ENCODE results near the gene METTL17.
"Not testable (repeated sequence)": the region's sequence is repeated elsewhere in the genome, so short reads cannot be mapped to it uniquely, and the experiment has no call there.

Gene METTL17, protein sequence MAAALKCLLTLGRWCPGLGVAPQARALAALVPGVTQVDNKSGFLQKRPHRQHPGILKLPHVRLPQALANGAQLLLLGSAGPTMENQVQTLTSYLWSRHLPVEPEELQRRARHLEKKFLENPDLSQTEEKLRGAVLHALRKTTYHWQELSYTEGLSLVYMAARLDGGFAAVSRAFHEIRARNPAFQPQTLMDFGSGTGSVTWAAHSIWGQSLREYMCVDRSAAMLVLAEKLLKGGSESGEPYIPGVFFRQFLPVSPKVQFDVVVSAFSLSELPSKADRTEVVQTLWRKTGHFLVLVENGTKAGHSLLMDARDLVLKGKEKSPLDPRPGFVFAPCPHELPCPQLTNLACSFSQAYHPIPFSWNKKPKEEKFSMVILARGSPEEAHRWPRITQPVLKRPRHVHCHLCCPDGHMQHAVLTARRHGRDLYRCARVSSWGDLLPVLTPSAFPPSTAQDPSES

DNA sequence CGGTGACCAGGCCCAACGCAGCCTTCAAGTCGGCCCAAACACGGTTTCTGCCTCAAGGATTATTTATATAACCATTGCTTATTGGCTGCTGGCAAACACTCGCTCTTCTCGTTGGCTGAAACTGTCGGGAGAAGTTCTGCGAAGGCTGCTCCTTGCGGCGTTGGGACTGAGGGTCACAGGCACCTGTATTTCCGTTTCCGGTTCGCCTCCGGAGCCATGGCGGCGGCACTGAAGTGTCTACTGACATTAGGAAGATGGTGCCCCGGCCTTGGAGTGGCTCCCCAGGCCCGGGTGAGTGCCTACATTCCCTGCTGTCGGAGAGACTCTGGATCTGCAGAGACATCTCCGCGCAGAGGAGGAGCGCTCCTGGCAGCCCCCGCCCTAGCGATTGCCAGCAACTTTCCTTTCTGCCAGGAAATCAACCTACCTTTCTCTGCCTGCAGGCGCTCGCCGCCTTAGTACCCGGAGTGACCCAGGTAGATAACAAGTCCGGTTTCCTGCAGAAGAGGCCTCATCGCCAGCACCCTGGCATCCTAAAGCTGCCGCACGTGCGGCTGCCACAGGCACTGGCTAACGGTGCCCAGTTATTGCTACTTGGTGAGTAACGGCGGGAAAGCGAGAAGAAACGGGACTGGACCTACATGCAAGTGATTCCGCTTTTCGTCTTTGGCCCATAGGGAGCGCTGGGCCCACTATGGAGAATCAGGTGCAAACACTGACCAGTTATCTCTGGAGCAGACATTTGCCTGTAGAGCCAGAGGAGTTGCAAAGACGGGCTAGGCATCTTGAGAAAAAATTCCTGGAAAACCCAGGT, at the start of gene METTL17:
Gene METTL17 (plus strand): TSS at position 194 of the 814 bp plus-strand sequence. CDS start 23 bp downstream, at position 217.
- peak; percentile 64 to 68 for DNase-seq (ENCODE audit: low read depth in 2 of 2)

DNA sequence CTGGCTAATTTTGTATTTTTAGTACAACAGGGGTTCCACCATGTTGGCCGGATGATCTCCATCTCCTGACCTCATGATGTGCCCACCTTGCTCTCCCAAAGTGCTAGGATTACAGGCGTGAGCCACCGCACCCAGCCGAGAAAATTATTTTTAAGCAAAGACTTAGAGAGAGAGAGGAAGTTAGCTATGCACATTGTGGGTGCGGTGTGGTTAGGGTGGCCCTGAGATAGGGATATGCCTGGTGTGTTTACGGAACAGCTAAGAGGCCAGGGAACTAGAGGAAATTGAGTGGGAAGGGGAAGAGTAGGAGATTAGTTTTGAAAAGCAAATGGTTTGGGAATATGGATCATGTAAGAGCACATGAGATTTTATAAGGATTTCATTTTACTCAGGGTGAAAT, 44.6 kb upstream of the METTL17 start:
- DNase-seq (ENCODE audit: low read depth in 2 of 2): not testable (repeated sequence)

DNA sequence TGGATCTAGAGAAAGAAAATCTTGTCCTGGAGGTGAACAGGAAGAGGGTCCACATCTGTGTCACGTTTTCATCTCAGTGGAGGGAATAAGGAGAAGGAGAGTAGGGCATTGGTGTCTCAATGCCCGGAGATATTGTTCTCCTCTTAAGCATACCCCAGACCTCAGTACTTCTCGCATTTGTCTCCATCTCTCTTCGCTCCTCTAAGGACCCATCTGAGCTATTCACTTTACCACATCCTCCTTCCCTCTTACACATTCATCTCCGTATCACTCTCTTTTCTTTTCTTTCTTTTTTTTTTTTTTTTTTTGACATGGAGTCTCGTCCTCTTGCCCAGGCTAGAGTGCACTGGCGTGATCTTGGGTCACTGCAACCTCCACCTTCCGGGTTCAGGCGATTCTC, 43.1 kb upstream of the METTL17 start:
- DNase-seq (ENCODE audit: low read depth in 2 of 2): not testable (repeated sequence)

DNA sequence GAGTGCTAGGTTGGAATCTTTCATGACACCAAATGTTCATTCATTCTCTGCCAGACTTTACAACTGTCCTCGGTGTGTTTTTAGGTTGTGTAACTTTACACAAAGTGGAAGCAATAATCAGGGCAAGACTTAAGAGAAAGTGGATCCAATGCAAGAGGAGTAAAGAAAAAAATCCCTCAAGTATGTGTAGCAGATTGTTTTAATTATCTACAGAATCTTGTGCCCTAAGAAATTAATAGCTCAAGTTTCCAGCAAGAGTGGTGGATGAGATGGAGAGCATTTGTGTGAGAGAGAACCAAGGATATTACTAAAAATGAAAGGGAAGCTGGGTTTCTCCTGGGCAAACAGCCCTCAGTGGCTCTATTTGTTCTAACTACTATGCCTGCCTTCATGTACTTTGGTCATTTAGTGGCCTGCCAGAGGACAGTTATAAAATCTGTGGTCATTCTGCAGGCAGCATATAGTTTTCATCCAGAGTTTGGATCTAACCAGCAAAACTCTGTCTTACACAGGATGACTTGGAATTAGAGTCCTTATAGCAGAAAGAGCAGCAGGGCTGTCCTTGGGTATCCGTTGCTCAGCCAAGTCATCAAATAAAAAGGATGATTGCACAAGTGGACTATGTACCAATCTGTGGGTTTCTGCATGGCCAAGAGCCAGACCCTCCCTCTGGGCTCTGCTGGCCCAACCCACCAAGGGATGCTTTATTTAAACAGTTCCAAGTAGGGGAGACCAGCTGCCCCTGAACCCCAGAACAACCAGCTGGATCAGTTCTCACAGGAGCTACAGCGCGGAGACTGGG, 34.8 kb upstream of the METTL17 start, which contains the start of gene RNASE2:
Gene RNASE2 (plus strand): TSS at position 752 of the 802 bp plus-strand sequence. CDS start 285 bp downstream, outside the sequence.
- not testable (repeated sequence) for DNase-seq (ENCODE audit: low read depth in 2 of 2)

DNA sequence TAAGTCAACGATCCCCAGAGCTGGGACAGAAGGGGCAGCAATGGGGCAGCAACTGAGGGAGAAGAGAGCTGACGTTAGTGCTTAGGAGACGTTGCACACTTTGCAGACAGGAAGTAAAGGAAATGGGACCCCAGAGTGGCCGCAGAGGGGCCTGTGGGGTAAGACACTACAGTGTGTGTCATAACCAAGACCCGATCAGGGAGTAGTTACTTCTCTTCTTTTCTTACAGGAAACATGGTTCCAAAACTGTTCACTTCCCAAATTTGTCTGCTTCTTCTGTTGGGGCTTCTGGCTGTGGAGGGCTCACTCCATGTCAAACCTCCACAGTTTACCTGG, 34.3 kb upstream of the METTL17 start:
- DNase-seq (ENCODE audit: low read depth in 2 of 2): not testable (repeated sequence)

DNA sequence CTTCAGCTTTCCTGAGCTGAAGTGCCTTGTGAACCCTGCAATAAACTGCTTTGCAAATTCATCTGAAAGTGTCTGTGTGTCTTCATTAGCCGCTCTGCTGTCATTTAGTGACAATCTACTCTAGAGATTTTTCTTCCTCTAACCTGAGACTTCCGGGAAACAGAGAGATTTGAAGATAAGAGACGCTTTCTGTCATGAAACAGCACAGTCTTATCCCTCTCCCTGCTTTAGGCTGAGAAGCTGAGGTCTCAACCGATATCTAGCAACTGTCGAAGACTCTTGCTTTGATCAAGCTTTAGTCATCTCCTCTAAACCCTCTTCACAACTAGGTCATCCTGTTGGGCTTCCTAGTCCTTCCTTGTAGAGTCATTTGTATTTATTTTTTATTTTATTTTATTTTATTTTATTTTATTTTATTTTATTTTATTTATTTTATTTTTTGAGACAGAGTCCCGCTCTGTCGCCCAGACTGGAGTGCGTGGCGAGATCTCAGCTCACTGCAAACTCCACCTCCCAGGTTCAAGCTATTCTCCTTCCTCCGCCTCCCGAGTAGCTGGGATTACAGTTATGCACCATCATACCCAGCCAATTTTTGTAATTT, 33.3 kb upstream of the METTL17 start:
- no peak for DNase-seq (ENCODE audit: low read depth in 2 of 2)

DNA sequence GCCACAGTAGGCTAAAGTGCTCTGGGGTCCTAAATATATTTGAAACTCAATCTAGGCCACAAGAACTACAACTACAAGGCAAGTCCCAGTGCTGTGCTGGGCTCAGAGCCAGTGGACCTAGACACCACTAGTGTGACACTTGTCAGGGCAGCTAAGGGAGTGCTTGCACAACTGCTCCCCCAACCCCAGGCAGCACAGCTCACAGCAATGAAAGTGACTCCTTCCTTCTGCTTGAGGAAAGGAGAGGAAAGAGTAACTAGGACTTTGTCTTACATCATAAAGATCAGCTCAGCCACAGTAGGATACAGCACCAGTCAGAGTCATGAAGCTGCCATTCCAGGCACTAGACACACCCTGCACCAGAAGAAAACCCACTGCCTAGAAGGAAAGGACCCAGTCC, 30.8 kb upstream of the METTL17 start:
- DNase-seq (ENCODE audit: low read depth in 2 of 2): not testable (repeated sequence)

DNA sequence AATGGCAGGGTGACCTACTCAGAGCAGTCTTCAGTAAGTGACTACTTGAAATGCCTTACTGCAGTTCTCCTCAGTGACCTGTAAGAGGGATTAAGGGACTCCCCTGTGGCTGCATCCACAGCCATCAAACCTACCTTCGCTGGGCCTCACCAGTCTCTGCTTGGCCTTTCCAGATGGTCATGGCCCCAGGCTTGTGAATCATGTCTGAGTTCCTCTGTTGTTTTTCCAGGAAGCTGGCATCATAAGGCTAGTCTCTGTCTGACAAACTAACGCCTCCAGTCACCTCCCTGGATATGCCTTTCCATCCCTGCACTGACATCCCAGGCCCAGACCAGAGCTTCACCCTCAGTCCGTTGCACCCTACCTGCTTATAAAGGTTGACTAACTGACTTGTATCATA, 20.4 kb upstream of the METTL17 start:
- no peak for DNase-seq (ENCODE audit: low read depth in 2 of 2)

DNA sequence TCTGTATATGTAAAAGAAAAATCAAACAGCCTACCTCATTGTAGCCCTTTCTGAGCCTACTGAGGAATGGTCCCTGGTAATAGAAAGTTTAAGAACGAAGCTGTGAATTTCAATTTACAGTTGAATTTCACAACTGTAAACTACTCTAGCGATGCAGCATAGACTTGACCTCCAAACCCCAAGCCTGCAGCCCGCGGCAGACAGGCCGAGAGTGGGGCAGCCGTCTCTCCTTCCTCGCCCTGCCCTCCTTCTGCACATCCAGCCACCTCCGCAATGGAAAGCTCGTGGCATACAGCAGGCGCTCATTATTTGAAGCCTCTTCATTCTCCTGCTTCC, 19.2 kb upstream of the METTL17 start:
- DNase-seq (ENCODE audit: low read depth in 2 of 2): no peak

DNA sequence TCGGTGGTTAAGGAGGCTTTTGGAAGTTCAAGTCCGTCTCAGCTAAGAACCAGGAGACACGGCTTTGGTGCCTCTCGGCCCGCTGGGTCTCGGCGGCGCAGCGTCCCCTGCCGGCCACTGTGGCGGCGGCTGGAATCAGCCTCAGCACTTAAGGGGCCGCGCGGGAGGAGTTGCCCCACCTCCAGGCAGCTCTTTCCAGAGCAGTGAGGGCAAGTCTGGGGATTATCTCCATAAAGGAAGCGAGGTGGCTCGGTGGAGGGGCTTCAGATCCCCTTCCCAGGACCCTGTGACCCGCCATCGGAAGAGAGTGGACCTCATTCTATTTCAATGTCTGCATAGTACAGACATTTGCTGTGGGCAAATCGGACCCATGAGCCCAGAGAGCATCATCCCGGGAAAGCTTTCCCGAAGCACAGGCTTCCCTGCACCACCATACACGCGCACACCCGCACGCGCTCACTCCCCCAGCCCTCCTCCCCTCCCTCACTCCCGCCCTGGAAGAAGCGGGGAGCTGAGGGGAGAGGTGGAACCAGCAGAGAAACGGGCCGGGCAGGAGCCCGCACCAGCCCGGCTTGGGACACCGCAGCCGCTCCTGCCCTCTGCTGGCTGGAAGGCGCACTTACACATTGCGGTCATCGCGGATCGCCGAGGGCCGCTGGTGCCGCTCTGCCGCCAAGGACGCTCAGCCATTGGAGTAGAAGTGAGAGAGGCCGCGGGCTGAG, 18.6 kb upstream of the METTL17 start:
- peak; percentile 48 to 51 for DNase-seq (ENCODE audit: low read depth in 2 of 2)

DNA sequence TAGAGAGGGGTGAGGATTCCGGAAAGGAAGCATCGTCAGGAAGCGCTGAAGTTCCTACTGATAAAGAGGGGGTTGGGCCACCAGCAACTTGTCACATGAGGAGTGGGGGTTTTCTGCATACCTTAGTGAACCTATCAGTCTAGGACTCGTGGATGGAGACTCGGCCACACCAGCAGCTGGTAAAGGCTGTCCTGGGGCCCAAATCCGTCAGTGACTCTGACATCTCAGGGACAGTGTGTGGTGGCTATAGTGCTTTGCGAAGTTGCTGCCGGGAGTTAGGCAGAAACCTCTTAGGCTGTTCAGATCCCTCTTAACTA, 18.1 kb upstream of the METTL17 start:
- no peak for DNase-seq (ENCODE audit: low read depth in 2 of 2)

DNA sequence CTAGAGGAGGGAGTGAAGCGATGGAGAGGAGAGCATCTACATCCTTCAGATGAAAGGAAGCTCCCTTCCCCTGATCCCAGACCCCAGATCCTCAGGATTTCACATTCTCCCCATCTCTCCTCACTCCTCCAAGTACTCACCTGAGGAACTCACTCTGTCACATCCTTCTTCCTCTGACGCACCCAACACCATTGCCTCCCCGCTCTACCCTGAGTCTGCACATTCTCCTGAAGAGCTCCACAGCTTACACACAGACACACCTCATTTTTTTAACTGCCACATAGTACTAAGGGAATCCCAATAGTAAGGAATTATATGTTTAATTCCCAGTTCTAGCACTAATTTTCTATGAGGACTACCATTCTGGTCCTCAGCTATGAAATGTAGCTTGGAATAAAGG, 16.3 kb upstream of the METTL17 start:
- DNase-seq (ENCODE audit: low read depth in 2 of 2): no peak

DNA sequence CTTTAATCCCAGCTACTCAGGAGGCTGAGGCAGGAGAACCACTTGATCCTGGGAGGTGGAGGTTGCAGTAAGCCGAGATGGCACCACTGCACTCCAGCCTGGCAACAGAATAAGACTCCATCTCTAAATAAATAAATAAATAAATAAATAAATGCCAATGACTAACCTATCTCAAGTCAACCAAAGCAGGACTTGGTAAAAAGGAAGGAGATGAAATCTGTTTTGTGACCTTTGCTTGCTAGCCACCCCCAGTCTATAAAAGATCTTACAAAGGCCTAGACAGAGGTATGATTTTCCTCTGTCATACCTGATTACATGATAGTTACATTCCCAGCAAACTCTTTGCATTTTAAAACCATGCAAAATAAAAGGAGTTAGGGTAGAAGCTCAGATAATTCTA, 13.5 kb upstream of the METTL17 start:
- DNase-seq (ENCODE audit: low read depth in 2 of 2): no peak

DNA sequence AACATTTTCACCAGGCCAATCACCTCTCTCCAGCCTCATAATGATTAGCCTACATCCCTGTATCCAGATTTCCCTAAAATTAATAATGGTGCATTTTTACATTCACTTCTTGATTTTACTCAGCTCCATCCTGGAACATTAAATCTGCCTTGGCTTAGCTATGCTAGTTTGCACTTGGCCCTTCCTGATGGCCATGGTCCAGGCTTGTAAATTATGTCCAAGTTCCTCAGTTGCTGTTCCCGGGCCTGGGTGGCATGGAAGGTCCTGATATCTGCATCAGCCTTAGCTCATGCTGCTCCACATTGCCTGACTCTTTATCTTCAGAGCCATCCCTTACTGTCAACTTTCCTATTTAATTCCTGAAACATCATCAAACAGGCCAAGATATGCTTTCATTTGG, 11.1 kb upstream of the METTL17 start:
- no peak for DNase-seq (ENCODE audit: low read depth in 2 of 2)

DNA sequence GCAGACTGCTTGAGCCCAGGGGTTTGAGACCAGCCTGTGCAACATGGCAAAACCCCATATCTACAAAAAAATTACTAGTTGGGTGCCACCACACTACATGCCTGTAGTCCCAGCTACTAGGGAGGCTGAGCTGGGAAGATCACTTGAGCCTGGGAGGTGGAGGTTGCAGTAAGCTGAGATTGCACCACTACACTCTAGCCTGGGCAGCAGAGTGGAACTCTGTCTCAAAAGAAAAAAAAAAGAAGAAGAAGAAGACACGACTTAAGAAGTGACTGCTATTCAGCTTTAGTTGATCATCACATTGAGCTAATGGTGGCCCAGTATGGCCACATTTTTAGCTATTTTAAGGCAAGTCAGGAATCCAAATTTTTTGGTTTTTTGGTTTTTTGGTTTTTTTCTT, 8.9 kb upstream of the METTL17 start:
- DNase-seq (ENCODE audit: low read depth in 2 of 2): no peak

DNA sequence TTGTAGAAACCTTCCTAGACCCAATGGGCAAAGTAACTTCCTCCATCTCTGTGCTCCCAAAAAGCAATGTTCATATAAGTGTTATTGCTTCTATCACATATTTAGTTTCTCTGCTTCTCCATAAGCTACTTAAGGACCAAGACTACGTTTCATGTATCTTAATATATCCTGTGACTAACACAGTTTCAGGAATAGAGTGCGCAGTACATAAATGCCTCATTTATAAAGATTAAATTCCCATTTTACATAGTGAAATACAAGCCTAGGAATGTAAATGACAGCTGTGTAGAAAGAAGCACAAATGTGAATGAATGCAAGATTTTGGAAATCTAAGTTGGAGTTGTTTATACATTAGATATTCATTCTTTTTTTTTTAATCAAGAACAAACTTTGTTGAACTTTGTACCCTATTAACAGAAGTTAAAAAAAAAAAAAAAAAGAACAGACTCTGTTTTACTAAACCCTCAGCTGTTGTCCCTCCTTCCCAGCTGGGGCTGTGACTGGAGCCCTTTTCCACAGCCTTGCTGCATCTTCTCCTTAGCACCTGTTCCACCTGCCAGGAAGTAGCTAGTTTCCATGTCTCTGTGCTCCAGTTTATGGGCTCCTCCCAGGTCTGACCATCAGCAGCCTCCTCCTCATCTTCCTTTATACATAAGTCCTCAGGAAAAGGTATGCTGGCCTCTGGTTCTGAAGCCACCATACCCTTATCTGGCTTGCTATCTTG, 7.0 kb upstream of the METTL17 start:
- DNase-seq (ENCODE audit: low read depth in 2 of 2): no peak

DNA sequence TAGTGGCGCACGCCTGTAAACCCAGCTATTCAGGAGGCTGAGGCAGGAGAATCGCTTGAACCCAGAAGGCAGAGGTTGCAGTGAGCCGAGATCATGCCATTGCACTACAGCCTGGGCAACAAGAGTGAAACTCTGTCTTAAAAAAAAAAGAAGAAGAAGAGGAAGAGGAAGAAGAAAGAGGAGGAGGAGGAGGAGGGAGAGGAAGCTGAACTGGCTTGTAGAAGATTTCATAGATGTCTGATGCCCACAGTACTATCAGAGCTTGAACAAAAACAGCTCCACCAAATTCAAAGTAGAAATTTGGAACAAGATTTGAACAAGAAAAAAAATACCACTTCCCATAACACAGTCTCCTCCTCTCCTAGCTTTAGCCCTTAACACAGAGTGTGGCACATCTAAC, 4.1 kb upstream of the METTL17 start:
- DNase-seq (ENCODE audit: low read depth in 2 of 2): not testable (repeated sequence)

DNA sequence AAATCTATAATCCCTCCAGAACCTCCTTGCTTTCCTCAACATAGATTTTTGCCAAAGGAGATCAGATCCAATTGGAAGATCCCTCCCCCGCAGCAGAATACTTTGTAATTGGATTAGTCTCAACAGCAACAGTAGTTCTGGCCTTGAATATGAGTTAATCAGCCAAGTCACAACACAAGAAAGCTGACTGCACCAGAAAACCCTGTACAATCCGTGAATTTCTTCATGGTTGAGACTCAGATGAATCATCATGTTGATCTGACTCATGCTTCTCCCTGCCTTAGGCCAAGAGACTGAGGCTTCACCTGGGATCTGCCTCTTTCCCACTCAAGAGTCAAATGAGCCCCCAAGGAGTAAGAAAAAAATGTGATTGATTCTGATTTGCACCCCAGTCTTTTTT, 3.0 kb upstream of the METTL17 start:
- no peak for DNase-seq (ENCODE audit: low read depth in 2 of 2)

DNA sequence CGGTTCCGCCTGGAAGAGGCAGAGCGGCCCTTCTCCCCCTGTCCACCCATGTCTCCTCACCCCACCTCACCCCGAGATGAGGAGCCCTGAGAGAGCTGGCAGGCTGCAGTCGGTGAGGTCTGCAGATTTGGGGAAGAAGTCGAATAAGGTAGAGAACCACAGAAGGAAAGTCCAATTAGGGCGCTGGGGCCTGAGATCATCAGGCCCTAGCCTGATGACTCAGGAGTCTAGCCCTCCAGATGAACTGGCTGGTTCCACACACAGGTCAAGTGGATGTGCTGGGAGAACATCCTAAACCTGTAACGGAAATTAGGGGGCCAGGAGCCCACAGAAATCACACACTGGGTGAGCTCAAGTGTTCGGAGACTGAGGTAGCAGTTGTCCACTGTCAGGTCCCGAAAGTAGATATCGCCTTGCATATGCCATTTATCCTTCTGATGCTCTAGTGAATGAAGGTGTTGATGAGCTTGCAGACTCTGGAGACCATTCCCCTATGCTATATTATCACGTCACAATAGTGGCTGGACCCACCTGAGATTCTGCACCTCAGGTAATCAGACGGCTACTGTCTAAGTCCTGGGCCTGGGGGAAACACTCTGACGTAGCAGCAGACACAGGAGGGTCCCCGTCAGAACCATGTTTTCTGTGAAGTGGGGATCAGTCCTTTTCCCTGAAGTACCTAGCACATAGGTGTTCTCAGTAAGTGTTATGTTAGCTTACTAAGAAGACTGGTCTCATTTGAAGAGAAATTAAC, 886 bp upstream of the METTL17 start:
- no peak for DNase-seq (ENCODE audit: low read depth in 2 of 2)

DNA sequence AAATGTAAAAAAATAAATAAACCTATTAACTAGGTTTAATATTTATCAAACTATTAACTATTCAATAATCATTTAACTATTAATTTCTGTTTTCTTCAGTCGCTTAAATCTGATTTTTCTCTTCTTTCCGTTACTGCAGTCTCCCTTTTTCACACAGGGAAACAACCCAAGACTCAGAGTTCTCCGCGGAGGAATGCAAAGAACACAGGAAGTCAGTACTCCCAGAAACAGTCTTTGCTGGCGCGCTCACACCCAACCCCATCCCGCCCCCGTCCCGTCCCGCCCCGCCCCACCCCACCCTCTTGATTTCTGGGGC, 351 bp upstream of the METTL17 start:
- DNase-seq (ENCODE audit: low read depth in 2 of 2): no peak

All from activated CD8-positive, alpha-beta memory T cell treated with anti-CD3 and anti-CD28 coated beads for 4 hours (primary cell).